ENCODE data around the gene IGSF21.

The IGSF21 gene

GRCh38 chr1:18107369-18108298, at the start of gene IGSF21:
IGSF21 (plus strand) TSS chr1:18107798; CDS start chr1:18108129, 331 bp downstream.
- DNase-seq = no peak

- DNase-seq = no peak
Observed at GRCh38 chr1:18058206-18058921, 49.2 kb upstream of the IGSF21 start.

GRCh38 chr1:18058981-18059605, 48.5 kb upstream of the IGSF21 start:
- no peak for DNase-seq

GRCh38 chr1:18060366-18060765, 47.2 kb upstream of the IGSF21 start:
- no peak for DNase-seq

- DNase-seq = no peak
Observed at GRCh38 chr1:18062185-18062584, 45.4 kb upstream of the IGSF21 start.

- DNase-seq = no peak
Observed at GRCh38 chr1:18064534-18064933, 43.1 kb upstream of the IGSF21 start.

GRCh38 chr1:18066576-18066975, 41.0 kb upstream of the IGSF21 start:
- no peak for DNase-seq

GRCh38 chr1:18069903-18070302, 37.7 kb upstream of the IGSF21 start:
- no peak for DNase-seq

GRCh38 chr1:18072066-18072465, 35.5 kb upstream of the IGSF21 start:
- DNase-seq = no peak

GRCh38 chr1:18073066-18073642, 34.4 kb upstream of the IGSF21 start:
- DNase-seq = no peak

GRCh38 chr1:18077657-18078215, 29.9 kb upstream of the IGSF21 start:
- no peak for DNase-seq

GRCh38 chr1:18079941-18080735, 27.5 kb upstream of the IGSF21 start:
- no peak for DNase-seq

GRCh38 chr1:18085387-18086074, 22.1 kb upstream of the IGSF21 start:
- no peak for DNase-seq

- DNase-seq = no peak
Observed at GRCh38 chr1:18088077-18088594, 19.5 kb upstream of the IGSF21 start.

- DNase-seq = no peak
Observed at GRCh38 chr1:18089488-18089887, 18.1 kb upstream of the IGSF21 start.

- no peak for DNase-seq
Observed at GRCh38 chr1:18090636-18091035, 17.0 kb upstream of the IGSF21 start.

GRCh38 chr1:18091660-18092446, 15.7 kb upstream of the IGSF21 start:
- DNase-seq = peak; percentile 75

- no peak for DNase-seq
Observed at GRCh38 chr1:18093193-18093592, 14.4 kb upstream of the IGSF21 start.

- no peak for DNase-seq
Observed at GRCh38 chr1:18093646-18094045, 14.0 kb upstream of the IGSF21 start.

GRCh38 chr1:18094096-18094495, 13.5 kb upstream of the IGSF21 start:
- DNase-seq = no peak
